ENCODE measurements around the gene REN. TPM values are rescaled to one million over a fixed set of nuclear protein-coding genes. Genes with fewer than 3 reads are reported as not detected.

REN gene
- total and polyA plus RNA-seq, 2 experiments from 2014 or later = not detected

DNA sequence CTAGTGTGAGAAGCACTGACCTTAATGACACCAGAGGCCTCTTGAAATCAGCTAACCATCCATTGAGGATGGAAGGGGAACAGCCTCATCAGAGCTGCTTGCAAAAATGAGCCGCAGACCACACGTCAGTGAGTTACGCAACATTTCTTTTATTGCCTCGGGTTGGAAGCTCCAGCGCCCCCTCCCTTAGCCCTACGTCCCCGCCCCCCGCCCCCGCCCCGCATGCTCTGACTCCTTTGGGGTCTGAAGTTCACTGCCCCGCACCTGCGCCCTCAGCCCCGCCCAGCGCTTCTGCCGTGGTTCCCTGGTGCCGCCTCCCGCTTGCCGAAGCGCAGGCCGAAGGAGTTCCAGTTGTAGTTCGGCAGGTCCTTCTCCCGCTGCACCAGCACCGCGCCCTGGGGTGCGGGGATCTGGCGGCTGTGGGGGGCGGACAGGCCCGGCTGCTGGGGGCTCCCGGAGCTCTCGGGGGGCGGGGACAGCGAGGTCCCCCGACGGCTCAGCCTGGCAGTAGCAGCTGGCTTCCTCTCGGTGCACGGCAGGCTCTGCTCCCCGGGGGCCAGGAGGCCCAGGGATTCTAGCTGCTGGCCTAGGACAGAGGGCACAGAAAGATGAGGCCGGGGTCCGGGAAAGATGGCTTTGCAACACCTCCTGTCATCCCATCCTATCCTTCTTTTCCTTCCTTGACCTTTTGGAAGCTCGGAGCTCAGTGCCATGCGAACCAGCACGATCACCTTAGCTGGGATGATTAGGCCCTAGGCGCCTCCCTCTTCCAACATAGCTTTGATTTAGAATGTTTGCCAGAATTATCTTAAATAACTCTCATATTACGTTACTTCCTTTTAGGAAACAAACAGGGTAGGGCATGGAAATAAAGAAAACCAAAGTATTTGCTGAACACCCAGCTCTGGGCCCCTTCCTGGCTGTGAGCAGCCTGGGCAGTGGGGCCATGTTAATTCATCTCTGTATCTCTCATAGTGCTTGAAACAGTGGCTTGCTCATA, 24.4 kb upstream of the REN start:
- H3K4me3 ChIP-seq = no peak overlapping the region
- H3K9ac ChIP-seq = no peak overlapping the region
- H3K4me1 ChIP-seq (ENCODE audit: insufficient read depth) = peaks cover 4% of the 10 kb centered on the region; the same call in 1 of the 2 replicates
- H3K4me2 ChIP-seq (ENCODE audit: unreplicated experiment) = peak overlapping the region; percentile 2
- no peaks in the 10 kb centered on the region for H3K9me3 ChIP-seq (ENCODE audit: low read depth)
- H3K36me3 ChIP-seq (ENCODE audit: low read depth) = no peaks in the 10 kb centered on the region
- WGBS, 2 experiments (ENCODE audit: low coverage in 1 of 2, low lambda C conversion rate in 2 of 2, missing lambda C conversion rate in 2 of 2) = 24 to 29% methylated on average over 29 to 44 of the region's 44 CpGs
- no peak for TF ChIP-seq EZH2 (IDR thresholded peaks at IDR 0.05; ENCODE audit: insufficient read depth, poor library complexity, severe bottlenecking)
- TF ChIP-seq EZH2phosphoT487 (IDR thresholded peaks at IDR 0.05; ENCODE audit: insufficient read depth, low read depth) = no peak
- no peak overlapping the region for H3K27ac ChIP-seq
- DNase-seq = peak; percentile 74
- peak overlapping the region; percentile 48; the same call in 1 of the 2 replicates for H2AFZ ChIP-seq
- H3K27me3 ChIP-seq (replicated peaks; ENCODE audit: insufficient read depth) = peaks cover 17% of the 10 kb centered on the region; the same call in 1 of the 2 replicates
- no peaks in the 10 kb centered on the region for H3K9me2 ChIP-seq (ENCODE audit: insufficient read depth)
- H3K79me2 ChIP-seq (ENCODE audit: insufficient read depth) = no peaks in the 10 kb centered on the region
- H3F3A ChIP-seq (ENCODE audit: insufficient read depth) = 0 out of 2 replicates have a peak, but pooled peaks cover 3% of the 10 kb centered on the region
- in situ Hi-C loops (cut with MboI) = no loop called here
- H4K20me1 ChIP-seq (ENCODE audit: insufficient read depth) = no peaks in the 10 kb centered on the region

DNA sequence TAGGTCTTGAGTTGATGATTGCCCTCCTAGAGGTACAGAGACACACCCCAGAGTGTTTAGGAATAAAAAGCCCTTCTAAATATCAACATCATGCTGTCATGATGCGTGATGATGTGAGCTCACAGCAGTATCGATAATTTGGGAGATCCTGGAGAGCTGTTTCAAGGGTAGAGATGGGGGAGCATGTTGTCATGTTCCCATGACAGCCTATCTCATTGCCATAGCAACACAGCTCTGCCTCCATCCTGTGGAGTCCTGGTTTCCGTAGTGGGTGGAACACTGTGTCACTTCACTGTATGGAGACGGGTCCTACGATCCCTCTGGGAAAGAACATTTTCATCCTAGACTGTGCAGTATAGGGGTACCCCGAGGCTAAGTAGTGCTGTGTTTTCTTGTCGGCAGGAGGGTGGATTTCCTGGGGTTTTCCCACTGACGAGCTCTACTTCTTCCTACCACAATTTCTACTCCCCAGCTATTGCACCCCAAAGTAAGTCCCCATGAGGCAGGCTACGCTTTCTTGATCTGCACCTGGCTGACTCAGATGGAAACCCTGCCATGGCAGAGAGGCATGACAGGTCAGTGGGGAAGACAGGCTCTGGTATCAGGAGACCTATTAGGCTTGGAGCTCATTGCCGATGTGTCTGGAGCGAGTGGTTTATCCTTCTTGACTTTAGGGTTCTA, 23.0 kb upstream of the REN start:
- H3K9me3 ChIP-seq (ENCODE audit: low read depth) = no peaks in the 10 kb centered on the region
- H3K27ac ChIP-seq = no peak overlapping the region
- peaks cover 17% of the 10 kb centered on the region; the same call in 1 of the 2 replicates for H3K27me3 ChIP-seq (replicated peaks; ENCODE audit: insufficient read depth)
- in situ Hi-C loops (cut with MboI) = no loop called here
- no peaks in the 10 kb centered on the region for H3F3A ChIP-seq (ENCODE audit: insufficient read depth)
- TF ChIP-seq EZH2 (IDR thresholded peaks at IDR 0.05; ENCODE audit: insufficient read depth, poor library complexity, severe bottlenecking) = no peak
- TF ChIP-seq EZH2phosphoT487 (IDR thresholded peaks at IDR 0.05; ENCODE audit: insufficient read depth, low read depth) = no peak
- H3K4me2 ChIP-seq (ENCODE audit: unreplicated experiment) = no peak overlapping the region
- no peaks in the 10 kb centered on the region for H4K20me1 ChIP-seq (ENCODE audit: insufficient read depth)
- H3K36me3 ChIP-seq (ENCODE audit: low read depth) = no peaks in the 10 kb centered on the region
- H3K4me3 ChIP-seq = no peak overlapping the region
- WGBS, 2 experiments (ENCODE audit: low coverage in 1 of 2, low lambda C conversion rate in 2 of 2, missing lambda C conversion rate in 2 of 2) = 75 to 79% methylated on average over 11 of the region's 11 CpGs
- H3K79me2 ChIP-seq (ENCODE audit: insufficient read depth) = no peaks in the 10 kb centered on the region
- H3K9ac ChIP-seq = no peak overlapping the region
- no peak for DNase-seq
- H3K4me1 ChIP-seq (ENCODE audit: insufficient read depth) = peaks cover 4% of the 10 kb centered on the region; the same call in 1 of the 2 replicates
- no peak overlapping the region for H2AFZ ChIP-seq
- H3K9me2 ChIP-seq (ENCODE audit: insufficient read depth) = no peaks in the 10 kb centered on the region

DNA sequence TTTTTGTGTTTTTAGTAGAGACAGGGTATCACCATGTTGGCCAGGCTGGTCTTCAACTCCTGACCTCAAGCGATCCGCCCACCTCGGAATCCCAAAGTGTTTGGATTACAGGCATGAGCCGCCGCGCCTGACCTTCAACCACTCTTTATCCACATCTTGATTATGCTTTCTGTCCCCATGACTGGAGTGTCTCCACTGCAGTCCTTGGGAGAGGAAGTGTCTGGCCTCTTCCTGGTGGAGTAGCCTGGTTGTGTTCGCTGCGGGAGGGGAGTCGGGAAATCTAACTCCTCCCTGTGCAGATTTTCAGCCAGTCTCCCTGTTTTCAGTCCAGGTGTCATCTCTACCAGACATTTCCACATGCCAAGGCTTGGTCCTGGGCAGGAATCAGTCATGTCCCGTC, 20.5 kb upstream of the REN start:
- Histone ChIP-seq H3K27me3 (replicated peaks; ENCODE audit: insufficient read depth) (peaks cover 11% of the 10 kb centered on the region; the same call in 1 of the 2 replicates), H3K4me3 (no peak overlapping the region), H2AFZ (no peak overlapping the region), H3K4me1 (ENCODE audit: insufficient read depth) (peaks cover 4% of the 10 kb centered on the region; the same call in 1 of the 2 replicates), H3K79me2 (ENCODE audit: insufficient read depth) (no peaks in the 10 kb centered on the region), H3K9ac (no peak overlapping the region), H3K9me2 (ENCODE audit: insufficient read depth) (no peaks in the 10 kb centered on the region), H3K4me2 (ENCODE audit: unreplicated experiment) (no peak overlapping the region), H3F3A (ENCODE audit: insufficient read depth) (no peaks in the 10 kb centered on the region), H3K9me3 (ENCODE audit: low read depth) (no peaks in the 10 kb centered on the region), H3K27ac (no peak overlapping the region), H4K20me1 (ENCODE audit: insufficient read depth) (no peaks in the 10 kb centered on the region), H3K36me3 (ENCODE audit: low read depth) (no peaks in the 10 kb centered on the region)
- in situ Hi-C loops (cut with MboI) = no loop called here
- no peak for DNase-seq
- TF ChIP-seq EZH2phosphoT487 (IDR thresholded peaks at IDR 0.05; ENCODE audit: insufficient read depth, low read depth) (no peak), EZH2 (IDR thresholded peaks at IDR 0.05; ENCODE audit: insufficient read depth, poor library complexity, severe bottlenecking) (no peak)
- 93% methylated on average over 10 of the region's 10 CpGs for WGBS, 2 experiments (ENCODE audit: low coverage in 1 of 2, low lambda C conversion rate in 2 of 2, missing lambda C conversion rate in 2 of 2)

DNA sequence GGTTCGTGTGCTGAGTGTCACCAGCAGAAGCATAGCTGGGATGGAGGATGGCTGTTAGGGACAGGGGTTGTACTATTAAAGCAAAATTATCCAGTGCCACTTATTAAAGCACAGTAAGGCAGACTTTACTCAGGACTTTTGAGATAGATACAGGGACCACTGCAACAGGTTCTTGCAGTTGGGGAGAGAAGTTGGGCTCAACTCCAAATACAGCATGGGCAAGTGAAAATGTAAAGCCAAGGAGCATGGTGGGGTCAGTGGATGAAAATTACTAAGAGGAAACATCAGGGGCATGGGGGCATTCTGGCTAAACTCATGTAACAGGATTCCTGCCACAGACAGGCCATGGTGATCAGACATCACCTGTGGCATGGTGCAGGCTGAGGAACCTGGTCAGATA, 15.0 kb upstream of the REN start:
- H4K20me1 ChIP-seq (ENCODE audit: insufficient read depth) = no peaks in the 10 kb centered on the region
- no peaks in the 10 kb centered on the region for H3K4me1 ChIP-seq (ENCODE audit: insufficient read depth)
- no peaks in the 10 kb centered on the region for H3F3A ChIP-seq (ENCODE audit: insufficient read depth)
- H3K9ac ChIP-seq = no peak overlapping the region
- H3K36me3 ChIP-seq (ENCODE audit: low read depth) = no peaks in the 10 kb centered on the region
- H3K9me3 ChIP-seq (ENCODE audit: low read depth) = no peaks in the 10 kb centered on the region
- DNase-seq = no peak
- no peaks in the 10 kb centered on the region for H3K9me2 ChIP-seq (ENCODE audit: insufficient read depth)
- 0 out of 2 replicates have a peak, but pooled peaks cover 3% of the 10 kb centered on the region for H3K27me3 ChIP-seq (replicated peaks; ENCODE audit: insufficient read depth)
- no peak overlapping the region for H3K27ac ChIP-seq
- no peak for TF ChIP-seq EZH2 (IDR thresholded peaks at IDR 0.05; ENCODE audit: insufficient read depth, poor library complexity, severe bottlenecking)
- TF ChIP-seq EZH2phosphoT487 (IDR thresholded peaks at IDR 0.05; ENCODE audit: insufficient read depth, low read depth) = no peak
- H3K4me2 ChIP-seq (ENCODE audit: unreplicated experiment) = no peak overlapping the region
- H2AFZ ChIP-seq = no peak overlapping the region
- H3K79me2 ChIP-seq (ENCODE audit: insufficient read depth) = no peaks in the 10 kb centered on the region
- in situ Hi-C loops (cut with MboI) = no loop called here
- H3K4me3 ChIP-seq = no peak overlapping the region
- WGBS, 2 experiments (ENCODE audit: low coverage in 1 of 2, low lambda C conversion rate in 2 of 2, missing lambda C conversion rate in 2 of 2) = 24 to 29% methylated on average over 1 of the region's 1 CpG

Measured in GM23248 (cell line).